Keratinocyte (primary cell): ENCODE data around the gene ADARB2. TPM values are rescaled to one million over a fixed set of nuclear protein-coding genes. Genes with fewer than 3 reads are reported as not detected.

Experiments
- DNase-seq: peaks from one replicate; pipeline ENCODE4 v3.0.0-alpha.2; 2011; ENCODE audit warnings: low read depth, missing footprints, low spot score
- FAIRE-seq: peaks from 2 replicates; lab custom pipeline; 2011; peaks lifted over from hg19 to GRCh38; lab: Jason Lieb, UNC
- H2AFZ ChIP-seq: 2 replicates; pipeline ENCODE4 v1.6.0; 2012; ENCODE audit warnings: low read length, control low read depth, inconsistent platforms; ENCODE audit not compliant: control insufficient read depth
- H3K27ac ChIP-seq: 2 replicates; pipeline ENCODE4 v1.5.1; 2011; ENCODE audit warnings: low read length; ENCODE audit not compliant: control insufficient read depth, insufficient read depth
- H3K27me3 ChIP-seq: 3 replicates; pipeline ENCODE4 v1.6.0; 2011; ENCODE audit warnings: low read length; ENCODE audit not compliant: control insufficient read depth, insufficient read depth; ENCODE audit errors: extremely low read depth
- H3K36me3 ChIP-seq, 2 experiments: 2 replicates in 1 of 2; 3 replicates in 1 of 2; pipeline ENCODE4 v1.5.1; 2011; ENCODE audit warnings: low read length in 2 of 2, mild to moderate bottlenecking in 1 of 2; ENCODE audit not compliant: control insufficient read depth in 2 of 2, insufficient read depth in 2 of 2; ENCODE audit errors: extremely low read depth in 1 of 2
- H3K4me1 ChIP-seq: 3 replicates; pipeline ENCODE4 v1.5.1; 2011; ENCODE audit warnings: low read length; ENCODE audit not compliant: control insufficient read depth, insufficient read depth; ENCODE audit errors: extremely low read depth
- H3K4me2 ChIP-seq: 3 replicates; pipeline ENCODE4 v1.6.0; 2011; ENCODE audit warnings: low read depth, low read length; ENCODE audit not compliant: control insufficient read depth, insufficient read depth; ENCODE audit errors: extremely low read depth
- H3K4me3 ChIP-seq, 3 experiments: fragments of 200-600 bp in 1 of 3; sonication (generic) in 1 of 3; 2 replicates in 2 of 3; 3 replicates in 1 of 3; pipeline ENCODE4 v1.5.1; 2011 to 2016; ENCODE audit warnings: low read length in 3 of 3, mild to moderate bottlenecking in 3 of 3, control low read depth in 2 of 3, inconsistent platforms in 1 of 3, low read depth in 1 of 3, mixed read lengths in 1 of 3, mixed run types in 1 of 3, moderate library complexity in 1 of 3; ENCODE audit not compliant: control insufficient read depth in 2 of 3, insufficient read depth in 2 of 3; ENCODE audit errors: extremely low read depth in 1 of 3
- H3K79me2 ChIP-seq: 2 replicates; pipeline ENCODE4 v1.6.0; 2012; ENCODE audit warnings: low read length; ENCODE audit not compliant: control insufficient read depth, insufficient read depth
- H3K9ac ChIP-seq: 3 replicates; pipeline ENCODE4 v1.6.0; 2011; ENCODE audit warnings: low read length; ENCODE audit not compliant: control insufficient read depth, insufficient read depth; ENCODE audit errors: extremely low read depth
- H3K9me1 ChIP-seq: 3 replicates; pipeline ENCODE4 v1.6.0; 2011; ENCODE audit warnings: low read length; ENCODE audit not compliant: control insufficient read depth, insufficient read depth; ENCODE audit errors: extremely low read depth
- H3K9me3 ChIP-seq: 2 replicates; pipeline ENCODE4 v1.5.1; 2012; ENCODE audit warnings: low read depth, low read length; ENCODE audit not compliant: control insufficient read depth
- H4K20me1 ChIP-seq: 3 replicates; pipeline ENCODE4 v1.6.0; 2011; ENCODE audit warnings: low read length; ENCODE audit not compliant: control insufficient read depth, insufficient read depth; ENCODE audit errors: extremely low read depth
- CTCF ChIP-seq, 3 experiments: IDR thresholded peaks in 1 of 3; conservative IDR thresholded peaks in 1 of 3; optimal IDR thresholded peaks in 1 of 3; 2 replicates in 2 of 3; 3 replicates in 1 of 3; pipeline versions ENCODE3 to v1.5.1; 2011; ENCODE audit warnings: low read length in 3 of 3, mild to moderate bottlenecking in 3 of 3, moderate library complexity in 2 of 3, control low read depth in 1 of 3, inconsistent platforms in 1 of 3; ENCODE audit not compliant: insufficient read depth in 2 of 3; ENCODE audit errors: extremely low read depth in 1 of 3
- EZH2 ChIP-seq: IDR thresholded peaks from one replicate; pipeline ENCODE4 v1.6.1; 2012; ENCODE audit warnings: inconsistent platforms, mild to moderate bottlenecking, low read length, moderate library complexity
- dilution Hi-C: fragments of 300-500 bp; cut with MboI; formaldehyde crosslinking; loops from one replicate; pipeline ENCODE4 v1.7.0; 2020; ENCODE audit warnings: low sequenced_read_pairs; ENCODE audit not compliant: extremely low pct_ligation_motif_present
- polyA plus RNA-seq, 5 experiments: library from polyadenylated mRNA; depleted of rRNA in 3 of 5; stranded (reverse) in 3 of 5; stranded (forward) in 1 of 5; unstranded in 1 of 5; fragments of >200 nt; gene quantifications; 1 replicate in 1 of 5; 2 replicates in 3 of 5; 3 replicates in 1 of 5; pipeline versions ENCODE4 v1.2.1 to v1.2.3, GENCODE V29; 2011 to 2012; ENCODE audit warnings: missing spikeins in 2 of 5, low read depth in 1 of 5, low replicate concordance in 1 of 5

The ADARB2 gene
- polyA plus RNA-seq, 1 donor (not counting 4 experiments of a cell fraction or from before 2014, with no cell fraction given), result not detected

- no peak overlapping the region for H3K4me2 ChIP-seq
- H3K9me1 ChIP-seq, result no peaks in the 10 kb centered on the region
- FAIRE-seq, result no peak
- H3K79me2 ChIP-seq, result no peaks in the 10 kb centered on the region
- no peaks in the 10 kb centered on the region for H3K27me3 ChIP-seq
- no peak overlapping the region for H3K9ac ChIP-seq
- TF ChIP-seq CTCF (optimal IDR thresholded peaks at IDR 0.05 in 1 of 3, IDR thresholded peaks at IDR 0.05 in 1 of 3, conservative IDR thresholded peaks at IDR 0.05 in 1 of 3; ENCODE audit: extremely low read depth in 1 of 3, insufficient read depth in 2 of 3, low read length in 3 of 3) (no peak), EZH2 (no peak)
- no peak overlapping the region for H2AFZ ChIP-seq
- dilution Hi-C loops, result no loop called here
- no peaks in the 10 kb centered on the region for H3K36me3 ChIP-seq
- no peak for DNase-seq
- no peak overlapping the region for H3K4me3 ChIP-seq
- no peaks in the 10 kb centered on the region for H3K4me1 ChIP-seq
- H3K27ac ChIP-seq, result no peak overlapping the region
- H4K20me1 ChIP-seq, result no peaks in the 10 kb centered on the region
- peaks cover 7% of the 10 kb centered on the region for H3K9me3 ChIP-seq
These were observed 284.5 kb downstream of the ADARB2 start for GRCh38 chr10:1452777-1453176.

GRCh38 chr10:1451941-1452340 is 285.4 kb downstream of the ADARB2 start:
- Histone ChIP-seq H3K9me3 (peaks cover 7% of the 10 kb centered on the region), H2AFZ (no peak overlapping the region), H3K9ac (no peak overlapping the region), H4K20me1 (no peaks in the 10 kb centered on the region), H3K4me3 (no peak overlapping the region), H3K79me2 (no peaks in the 10 kb centered on the region), H3K27me3 (no peaks in the 10 kb centered on the region), H3K27ac (no peak overlapping the region), H3K4me2 (no peak overlapping the region), H3K9me1 (no peaks in the 10 kb centered on the region), H3K4me1 (no peaks in the 10 kb centered on the region), H3K36me3 (no peaks in the 10 kb centered on the region)
- DNase-seq, result no peak
- dilution Hi-C loops, result no loop called here
- no peak for TF ChIP-seq CTCF (optimal IDR thresholded peaks at IDR 0.05 in 1 of 3, IDR thresholded peaks at IDR 0.05 in 1 of 3, conservative IDR thresholded peaks at IDR 0.05 in 1 of 3; ENCODE audit: extremely low read depth in 1 of 3, insufficient read depth in 2 of 3, low read length in 3 of 3)
- TF ChIP-seq EZH2, result no peak
- no peak for FAIRE-seq
